Right lobe of liver (tissue), 4 donors: ENCODE data around the gene S100A1.

Experiments
- CTCF ChIP-seq, 4 donors: fragments of 200-600 bp in 3 of 4; fragments of 450-650 bp in 1 of 4; IDR thresholded peaks; one replicate each; pipeline versions ENCODE4 v1.5.1 to v1.8.0; 2016 to 2022; ENCODE audit warnings: antibody characterized with exemption in 4 of 4, mild to moderate bottlenecking in 2 of 4
- POLR2A ChIP-seq: fragments of 450-650 bp; IDR thresholded peaks from one replicate; pipeline ENCODE4 v1.6.1; 2017; ENCODE audit warnings: antibody characterized with exemption, mild to moderate bottlenecking
- donor health status: DM: no; HTN: no; CAD: no.
- donor health status: DM: no; HTN: no; CAD: no.
- donor health status: DM: no; HTN: yes; CAD: no.

GRCh38 chr1:153588482-153588881 lies 39.8 kb upstream of the S100A1 start:
- TF ChIP-seq CTCF (IDR thresholded peaks at IDR 0.05) (no peak), POLR2A (no peak)
